ENCODE measurements around the gene UST.

UST gene

GRCh38 chr6:148945301-148946021, 198.6 kb downstream of the UST start:
- H3K4me3 ChIP-seq (ENCODE audit: low read length) = no peak overlapping the region
- H4K8ac ChIP-seq (ENCODE audit: low read depth, low read length) = no peak overlapping the region
- H2BK5ac ChIP-seq (ENCODE audit: low read length) = no peak overlapping the region
- DNase-seq = no peak
- H3K4me1 ChIP-seq (ENCODE audit: control insufficient read depth, low read depth, low read length) = peaks cover 2% of the 10 kb centered on the region
- H3K56ac ChIP-seq (ENCODE audit: low read length) = no peak overlapping the region
- peaks cover 1% of the 10 kb centered on the region for H3K79me1 ChIP-seq (ENCODE audit: low read length)
- H2BK120ac ChIP-seq (ENCODE audit: low read depth, low read length) = no peak overlapping the region
- no peak overlapping the region for H2AK5ac ChIP-seq (ENCODE audit: low read length)
- H3K27me3 ChIP-seq (ENCODE audit: insufficient read depth, low read length, poor library complexity) = no peaks in the 10 kb centered on the region
- no peak overlapping the region for H2BK15ac ChIP-seq (replicated peaks; ENCODE audit: low read depth)
- H3K4me2 ChIP-seq (ENCODE audit: low read length) = no peak overlapping the region
- no peak overlapping the region for H3K9ac ChIP-seq (ENCODE audit: low read length)
- H3K79me2 ChIP-seq (ENCODE audit: control insufficient read depth, insufficient read depth, low read length) = no peaks in the 10 kb centered on the region
- H4K5ac ChIP-seq (ENCODE audit: low read length) = no peak overlapping the region
- H3K27ac ChIP-seq (ENCODE audit: low read depth, low read length) = no peak overlapping the region
- no peaks in the 10 kb centered on the region for H3K36me3 ChIP-seq (ENCODE audit: control insufficient read depth, insufficient read depth, low read length)
- WGBS (ENCODE audit: extremely low coverage, insufficient coverage, low lambda C conversion rate) = no CpG with 5 or more reads among the region's 8 CpGs
- no peak overlapping the region for H3K4ac ChIP-seq (ENCODE audit: low read depth, low read length)
- no peak overlapping the region for H3K23ac ChIP-seq (ENCODE audit: low read length)
- H3K18ac ChIP-seq (ENCODE audit: low read length) = no peak overlapping the region

- Histone ChIP-seq H3K4ac (ENCODE audit: low read depth, low read length) (no peak overlapping the region), H3K27me3 (ENCODE audit: insufficient read depth, low read length, poor library complexity) (no peaks in the 10 kb centered on the region), H3K36me3 (ENCODE audit: control insufficient read depth, insufficient read depth, low read length) (no peaks in the 10 kb centered on the region), H3K79me2 (ENCODE audit: control insufficient read depth, insufficient read depth, low read length) (no peaks in the 10 kb centered on the region), H3K4me1 (ENCODE audit: control insufficient read depth, low read depth, low read length) (peaks cover 2% of the 10 kb centered on the region), H2BK120ac (ENCODE audit: low read depth, low read length) (no peak overlapping the region), H2BK15ac (replicated peaks; ENCODE audit: low read depth) (no peak overlapping the region), H3K56ac (ENCODE audit: low read length) (no peak overlapping the region), H2AK5ac (ENCODE audit: low read length) (no peak overlapping the region), H3K79me1 (ENCODE audit: low read length) (peaks cover 4% of the 10 kb centered on the region), H3K4me2 (ENCODE audit: low read length) (no peak overlapping the region), H4K5ac (ENCODE audit: low read length) (no peak overlapping the region), H2BK5ac (ENCODE audit: low read length) (no peak overlapping the region), H3K18ac (ENCODE audit: low read length) (no peak overlapping the region), H3K4me3 (ENCODE audit: low read length) (no peak overlapping the region), H4K8ac (ENCODE audit: low read depth, low read length) (no peak overlapping the region), H3K9ac (ENCODE audit: low read length) (no peak overlapping the region), H3K27ac (ENCODE audit: low read depth, low read length) (no peak overlapping the region), H3K23ac (ENCODE audit: low read length) (no peak overlapping the region)
- no CpG with 5 or more reads among the region's 12 CpGs for WGBS (ENCODE audit: extremely low coverage, insufficient coverage, low lambda C conversion rate)
- peak; percentile 92 for DNase-seq
Measured at GRCh38 chr6:148947621-148948444, 201.0 kb downstream of the UST start.

DNA sequence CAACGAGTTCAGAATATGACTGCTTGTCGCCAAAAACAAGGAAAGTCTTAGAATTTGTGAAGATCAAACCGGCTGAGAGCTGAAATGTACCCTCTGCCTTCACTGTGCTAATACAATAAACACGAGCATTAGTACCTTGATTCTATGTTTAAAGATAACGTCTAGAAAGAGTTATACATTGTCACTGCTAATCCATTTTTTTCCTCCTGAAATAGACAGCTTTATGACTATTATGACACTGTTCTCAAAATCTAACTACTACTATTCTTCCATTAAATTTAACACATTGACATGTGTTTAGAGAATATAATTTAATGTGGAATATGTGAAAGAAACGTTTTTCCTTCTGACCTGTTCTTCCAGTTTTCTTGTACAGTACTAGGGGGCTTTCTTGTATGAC, 204.8 kb downstream of the UST start:
- no peak overlapping the region for H3K23ac ChIP-seq (ENCODE audit: low read length)
- no peak overlapping the region for H2AK5ac ChIP-seq (ENCODE audit: low read length)
- peaks cover 4% of the 10 kb centered on the region for H3K79me1 ChIP-seq (ENCODE audit: low read length)
- H3K36me3 ChIP-seq (ENCODE audit: control insufficient read depth, insufficient read depth, low read length) = no peaks in the 10 kb centered on the region
- no peak overlapping the region for H2BK5ac ChIP-seq (ENCODE audit: low read length)
- H4K8ac ChIP-seq (ENCODE audit: low read depth, low read length) = no peak overlapping the region
- no peak overlapping the region for H2BK120ac ChIP-seq (ENCODE audit: low read depth, low read length)
- no peak overlapping the region for H3K27ac ChIP-seq (ENCODE audit: low read depth, low read length)
- no peak overlapping the region for H2BK15ac ChIP-seq (replicated peaks; ENCODE audit: low read depth)
- H3K4me2 ChIP-seq (ENCODE audit: low read length) = no peak overlapping the region
- no peak overlapping the region for H3K4ac ChIP-seq (ENCODE audit: low read depth, low read length)
- no CpG with 5 or more reads among the region's 6 CpGs for WGBS (ENCODE audit: extremely low coverage, insufficient coverage, low lambda C conversion rate)
- no peak overlapping the region for H4K5ac ChIP-seq (ENCODE audit: low read length)
- H3K4me3 ChIP-seq (ENCODE audit: low read length) = no peak overlapping the region
- DNase-seq = no peak
- H3K27me3 ChIP-seq (ENCODE audit: insufficient read depth, low read length, poor library complexity) = no peaks in the 10 kb centered on the region
- no peak overlapping the region for H3K18ac ChIP-seq (ENCODE audit: low read length)
- H3K56ac ChIP-seq (ENCODE audit: low read length) = no peak overlapping the region
- no peak overlapping the region for H3K9ac ChIP-seq (ENCODE audit: low read length)
- no peaks in the 10 kb centered on the region for H3K79me2 ChIP-seq (ENCODE audit: control insufficient read depth, insufficient read depth, low read length)
- H3K4me1 ChIP-seq (ENCODE audit: control insufficient read depth, low read depth, low read length) = peaks cover 2% of the 10 kb centered on the region

- Histone ChIP-seq H3K9ac (ENCODE audit: low read length) (no peak overlapping the region), H2BK5ac (ENCODE audit: low read length) (no peak overlapping the region), H2BK15ac (replicated peaks; ENCODE audit: low read depth) (no peak overlapping the region), H3K27me3 (ENCODE audit: insufficient read depth, low read length, poor library complexity) (no peaks in the 10 kb centered on the region), H3K79me2 (ENCODE audit: control insufficient read depth, insufficient read depth, low read length) (no peaks in the 10 kb centered on the region), H4K8ac (ENCODE audit: low read depth, low read length) (no peak overlapping the region), H3K4me3 (ENCODE audit: low read length) (no peak overlapping the region), H3K56ac (ENCODE audit: low read length) (no peak overlapping the region), H3K18ac (ENCODE audit: low read length) (no peak overlapping the region), H2BK120ac (ENCODE audit: low read depth, low read length) (no peak overlapping the region), H3K27ac (ENCODE audit: low read depth, low read length) (no peak overlapping the region), H3K4me2 (ENCODE audit: low read length) (no peak overlapping the region), H3K79me1 (ENCODE audit: low read length) (peaks cover 4% of the 10 kb centered on the region), H2AK5ac (ENCODE audit: low read length) (no peak overlapping the region), H3K4me1 (ENCODE audit: control insufficient read depth, low read depth, low read length) (peaks cover 2% of the 10 kb centered on the region), H3K36me3 (ENCODE audit: control insufficient read depth, insufficient read depth, low read length) (no peaks in the 10 kb centered on the region), H4K5ac (ENCODE audit: low read length) (no peak overlapping the region), H3K23ac (ENCODE audit: low read length) (no peak overlapping the region), H3K4ac (ENCODE audit: low read depth, low read length) (no peak overlapping the region)
- no peak for DNase-seq
- WGBS (ENCODE audit: extremely low coverage, insufficient coverage, low lambda C conversion rate) = no CpG with 5 or more reads among the region's 10 CpGs
Measured at GRCh38 chr6:148952147-148953035, 205.6 kb downstream of the UST start.

GRCh38 chr6:148954461-148954860, 207.6 kb downstream of the UST start:
- no peak for DNase-seq
- no peak overlapping the region for H3K18ac ChIP-seq (ENCODE audit: low read length)
- no peak overlapping the region for H2AK5ac ChIP-seq (ENCODE audit: low read length)
- H3K79me1 ChIP-seq (ENCODE audit: low read length) = peaks cover 4% of the 10 kb centered on the region
- H3K56ac ChIP-seq (ENCODE audit: low read length) = no peak overlapping the region
- H3K27ac ChIP-seq (ENCODE audit: low read depth, low read length) = no peak overlapping the region
- no peak overlapping the region for H4K5ac ChIP-seq (ENCODE audit: low read length)
- H4K8ac ChIP-seq (ENCODE audit: low read depth, low read length) = no peak overlapping the region
- no peaks in the 10 kb centered on the region for H3K36me3 ChIP-seq (ENCODE audit: control insufficient read depth, insufficient read depth, low read length)
- H2BK120ac ChIP-seq (ENCODE audit: low read depth, low read length) = no peak overlapping the region
- no peak overlapping the region for H2BK5ac ChIP-seq (ENCODE audit: low read length)
- no peak overlapping the region for H3K9ac ChIP-seq (ENCODE audit: low read length)
- WGBS (ENCODE audit: extremely low coverage, insufficient coverage, low lambda C conversion rate) = no CpG with 5 or more reads among the region's 6 CpGs
- no peak overlapping the region for H3K4me2 ChIP-seq (ENCODE audit: low read length)
- no peaks in the 10 kb centered on the region for H3K27me3 ChIP-seq (ENCODE audit: insufficient read depth, low read length, poor library complexity)
- H3K23ac ChIP-seq (ENCODE audit: low read length) = no peak overlapping the region
- no peak overlapping the region for H2BK15ac ChIP-seq (replicated peaks; ENCODE audit: low read depth)
- no peaks in the 10 kb centered on the region for H3K79me2 ChIP-seq (ENCODE audit: control insufficient read depth, insufficient read depth, low read length)
- no peak overlapping the region for H3K4me3 ChIP-seq (ENCODE audit: low read length)
- no peak overlapping the region for H3K4ac ChIP-seq (ENCODE audit: low read depth, low read length)
- H3K4me1 ChIP-seq (ENCODE audit: control insufficient read depth, low read depth, low read length) = no peaks in the 10 kb centered on the region

Measured in mesendoderm (in vitro differentiated cells).